ENCODE results near the gene DIRAS1.
"Not testable (repeated sequence)": the region's sequence is repeated elsewhere in the genome, so short reads cannot be mapped to it uniquely, and the experiment has no call there.

The DIRAS1 gene

GRCh38 chr19:2676823-2677222 is 44.3 kb downstream of the DIRAS1 start:
- no peak for DNase-seq (ENCODE audit: low read depth in 2 of 2)

- no peak for DNase-seq (ENCODE audit: low read depth in 2 of 2)
Observed at GRCh38 chr19:2675892-2676291, 45.3 kb downstream of the DIRAS1 start.

- DNase-seq (ENCODE audit: low read depth in 2 of 2), result no peak
Observed at GRCh38 chr19:2670217-2670616, 51.0 kb downstream of the DIRAS1 start.

- no peak for DNase-seq (ENCODE audit: low read depth in 2 of 2)
Observed at GRCh38 chr19:2668175-2668763, 52.9 kb downstream of the DIRAS1 start.

- DNase-seq (ENCODE audit: low read depth in 2 of 2), result not testable (repeated sequence)
Observed at GRCh38 chr19:2667349-2667748, 53.8 kb downstream of the DIRAS1 start.

- DNase-seq (ENCODE audit: low read depth in 2 of 2), result no peak
Observed at GRCh38 chr19:2666344-2666994, 54.7 kb downstream of the DIRAS1 start.

- no peak for DNase-seq (ENCODE audit: low read depth in 2 of 2)
Observed at GRCh38 chr19:2665103-2665502, 56.1 kb downstream of the DIRAS1 start.

All from stimulated activated CD4-positive, alpha-beta T cell treated with anti-CD3 and anti-CD28 coated beads, Interleukin-1b, Interleukin-23, amount 100 ng/mL, for 1 hour (primary cell).